Activated gamma-delta T cell (primary cell): Measurements from ENCODE around the gene DHX34.

Source experiments
- DNase-seq: peaks from one replicate; lab custom pipeline; 2025; lab: John Stamatoyannopoulos, UW

Gene DHX34

DNA sequence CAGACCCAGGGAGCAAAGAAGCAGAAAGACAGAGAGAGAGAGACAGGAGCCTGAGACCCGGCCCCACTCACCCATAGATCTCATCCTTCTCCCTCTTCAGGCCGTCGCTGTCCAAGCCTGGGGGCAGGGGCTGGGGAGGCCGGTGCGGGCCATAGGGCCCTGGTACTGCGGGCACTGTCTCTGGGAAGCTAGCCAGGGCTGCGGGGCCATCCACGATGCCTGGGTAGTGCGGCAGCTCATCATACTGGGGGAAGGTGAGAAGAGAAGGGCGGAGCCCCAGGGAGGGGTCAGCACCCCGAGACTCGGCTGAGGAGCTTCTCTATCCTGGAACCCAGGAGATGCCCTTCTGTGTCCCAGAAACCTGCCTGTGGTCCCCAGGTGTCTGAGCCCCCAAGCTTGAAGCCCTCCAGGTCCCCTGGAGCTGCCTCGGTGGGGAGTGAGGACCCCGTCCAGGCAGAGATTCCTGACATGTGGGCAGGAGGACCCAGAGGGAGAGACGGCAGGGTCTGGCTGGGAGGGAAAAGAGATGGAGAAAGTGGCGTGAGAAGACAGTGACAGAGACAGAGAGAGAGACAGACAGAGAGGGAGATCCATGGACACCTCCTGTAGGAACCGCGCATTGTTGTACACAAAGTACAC, 68.1 kb downstream of the DHX34 start:
- no peak for DNase-seq

DNA sequence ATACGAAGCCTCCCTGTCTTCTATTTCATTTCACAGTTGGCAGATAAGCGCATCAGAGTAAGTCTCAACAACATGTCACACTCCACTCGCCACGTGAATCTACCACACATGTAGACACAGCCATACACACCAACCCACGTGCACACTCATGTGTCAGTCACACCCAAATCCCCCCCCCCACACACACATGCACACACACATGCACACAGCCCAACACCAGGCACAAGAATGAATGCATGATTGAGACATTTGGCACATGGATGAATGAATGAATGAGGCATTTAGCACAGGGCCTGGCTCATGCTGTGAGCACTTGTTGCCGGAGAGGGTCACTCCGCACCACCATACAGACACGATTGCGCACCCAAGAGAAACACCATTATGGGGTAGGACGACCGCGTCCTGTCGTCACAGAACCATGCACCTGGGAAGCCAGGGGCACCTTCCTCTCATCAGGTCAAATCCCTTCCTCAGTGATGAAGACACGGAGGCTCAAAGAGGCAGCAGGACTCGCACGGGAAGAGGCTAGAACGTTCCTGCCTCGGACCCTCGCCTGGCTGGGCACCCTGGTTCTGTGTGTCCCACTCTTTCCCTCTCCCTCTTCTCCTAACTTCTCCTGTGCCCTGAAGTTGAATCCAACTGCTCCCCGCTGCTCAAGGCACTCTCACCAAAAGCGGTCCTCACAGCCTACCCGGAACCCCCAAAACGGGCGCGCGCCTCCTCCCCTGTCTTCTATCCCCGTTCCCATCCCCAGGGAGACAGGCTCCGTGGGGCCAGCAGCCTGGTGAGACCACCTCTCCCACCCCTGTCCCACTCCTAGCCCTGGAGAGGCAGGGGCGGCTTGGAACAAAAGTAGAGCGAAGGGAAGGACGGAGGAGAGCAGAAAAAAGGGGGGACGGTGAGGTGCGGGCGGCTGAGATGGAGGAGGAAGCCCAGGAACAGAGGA, 68.9 kb downstream of the DHX34 start:
- DNase-seq: no peak

DNA sequence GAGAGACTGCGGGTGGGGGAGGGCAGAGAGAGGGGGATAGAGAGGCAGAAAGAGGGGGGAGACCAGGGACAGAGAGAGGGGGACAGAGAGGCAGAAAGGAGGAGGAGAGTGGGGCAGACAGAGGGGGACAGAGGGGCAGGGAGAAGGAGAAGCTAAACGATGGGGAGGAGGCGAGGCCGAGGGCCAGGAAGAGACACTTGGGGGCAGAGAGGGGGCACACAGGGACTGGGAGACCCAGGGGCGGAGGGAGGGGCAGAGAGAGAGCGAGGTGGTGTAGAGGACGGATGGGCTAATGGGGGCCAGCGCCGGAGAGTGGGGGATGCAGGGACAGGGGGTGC, 69.5 kb downstream of the DHX34 start:
- no peak for DNase-seq

DNA sequence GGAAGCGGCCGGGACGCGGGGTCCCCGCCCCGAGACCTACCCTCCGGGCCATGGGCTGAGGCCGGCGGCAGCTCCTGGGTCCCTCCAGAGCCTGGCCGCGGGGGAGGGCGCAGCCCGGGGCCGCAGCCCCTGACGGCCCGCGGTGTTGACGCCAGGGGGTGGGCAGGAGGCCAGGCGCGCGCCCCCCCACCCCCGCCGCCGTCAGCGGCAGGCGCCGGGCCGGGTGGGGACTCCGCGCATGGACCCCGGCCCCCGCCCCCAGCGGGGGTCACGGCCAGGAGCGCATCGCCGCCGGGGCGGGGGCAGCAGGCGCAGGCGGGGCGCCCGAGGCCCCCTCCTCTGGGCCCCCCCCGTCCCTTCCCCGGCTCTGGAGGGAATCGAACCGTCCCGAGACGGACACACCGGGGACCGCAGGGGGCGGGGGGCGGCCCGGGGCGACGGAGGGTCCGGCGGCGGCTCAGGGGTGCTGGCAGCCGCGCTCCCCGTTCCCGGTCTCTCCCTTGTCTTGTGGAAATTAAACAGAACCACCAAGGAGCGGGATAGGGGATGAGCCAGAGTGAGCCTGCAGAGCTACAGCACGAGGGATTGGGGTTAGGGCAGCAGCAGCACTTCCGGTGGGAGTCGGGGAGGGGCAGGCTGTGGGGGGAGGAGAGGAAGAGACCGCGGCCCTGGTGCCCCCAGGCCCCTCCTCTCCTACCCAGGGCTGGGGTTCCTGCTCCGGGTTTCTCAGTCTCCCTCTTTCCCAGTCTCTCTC, 70.1 kb downstream of the DHX34 start, which contains the start of gene MEIS3:
TSS of gene MEIS3 (minus strand) at position 498 of the 754 bp plus-strand sequence. CDS start at position 52, 446 bp downstream.
- DNase-seq: no peak

DNA sequence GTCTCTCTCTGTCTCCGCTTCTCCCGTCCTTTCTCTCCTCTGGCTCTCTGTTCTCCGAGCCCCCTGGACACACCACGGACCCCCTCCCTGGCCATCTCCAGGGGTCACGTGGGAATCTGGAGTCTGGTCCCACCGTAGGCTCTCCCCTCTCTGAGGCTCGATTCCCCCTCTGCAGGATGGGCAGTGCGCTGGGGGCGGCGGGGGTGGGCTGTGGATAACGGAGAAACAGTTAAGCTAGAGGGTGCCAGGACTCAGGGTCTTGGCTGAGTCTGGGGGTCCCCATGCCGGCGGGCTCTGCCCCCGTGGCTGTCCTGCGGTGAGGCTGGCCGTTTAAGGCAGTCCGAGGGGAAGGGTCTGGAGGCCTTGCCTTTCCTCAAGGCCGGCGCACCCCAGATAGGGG, 70.7 kb downstream of the DHX34 start:
- DNase-seq: no peak

DNA sequence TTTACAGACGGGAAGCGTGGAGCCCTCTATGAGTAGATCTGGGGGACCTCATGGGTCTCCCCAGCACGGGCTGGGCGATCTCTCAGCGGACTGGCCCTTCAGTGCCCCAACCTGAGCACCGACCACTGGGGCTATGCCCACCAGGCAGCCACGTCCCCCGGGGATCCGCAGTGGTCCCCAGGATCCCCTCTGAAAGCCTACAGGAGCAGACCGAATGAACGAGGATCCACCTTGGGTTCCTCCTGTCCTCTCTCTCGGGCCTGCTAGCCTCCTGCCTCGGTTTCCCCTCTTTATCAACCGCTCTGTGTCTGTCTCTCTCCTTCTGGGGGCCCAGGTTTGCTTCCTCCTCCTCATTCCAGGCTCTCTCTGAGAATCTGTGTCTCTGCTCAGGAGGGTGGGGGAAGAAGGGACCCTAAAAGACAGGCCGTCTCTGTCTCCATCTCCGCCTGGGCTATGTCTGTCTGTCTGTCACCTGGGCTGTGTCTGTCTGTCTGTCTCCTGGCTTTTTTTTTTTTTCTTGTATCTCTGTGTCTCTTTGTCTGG, 72.2 kb downstream of the DHX34 start:
- no peak for DNase-seq

DNA sequence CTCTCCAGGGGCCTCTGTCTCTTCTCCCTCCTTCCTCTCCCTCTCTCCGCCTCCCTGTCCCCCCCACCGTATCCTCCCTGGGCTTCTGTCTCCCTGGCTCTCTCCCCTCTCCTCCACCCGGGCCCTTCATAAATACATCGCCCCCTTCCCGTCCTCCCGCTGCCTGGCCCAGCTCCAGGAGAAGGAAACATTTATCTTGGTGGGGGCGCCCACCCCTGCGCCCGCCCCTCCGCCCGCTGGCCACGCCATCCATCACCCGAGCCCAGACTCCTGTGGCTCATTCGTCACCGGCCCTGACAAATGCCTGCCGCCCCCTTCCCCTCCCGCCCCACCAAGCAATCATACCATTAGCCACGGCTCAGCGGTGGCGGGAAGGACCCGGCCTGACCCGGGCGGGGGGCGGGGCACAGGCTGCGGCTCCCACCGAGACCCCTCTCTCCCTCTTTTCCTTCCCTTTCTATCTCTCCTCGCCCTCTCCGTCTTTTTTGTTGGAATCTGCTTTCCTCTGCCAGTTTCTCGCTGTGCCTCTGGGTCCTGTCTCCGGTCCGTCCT, 72.8 kb downstream of the DHX34 start:
- no peak for DNase-seq

DNA sequence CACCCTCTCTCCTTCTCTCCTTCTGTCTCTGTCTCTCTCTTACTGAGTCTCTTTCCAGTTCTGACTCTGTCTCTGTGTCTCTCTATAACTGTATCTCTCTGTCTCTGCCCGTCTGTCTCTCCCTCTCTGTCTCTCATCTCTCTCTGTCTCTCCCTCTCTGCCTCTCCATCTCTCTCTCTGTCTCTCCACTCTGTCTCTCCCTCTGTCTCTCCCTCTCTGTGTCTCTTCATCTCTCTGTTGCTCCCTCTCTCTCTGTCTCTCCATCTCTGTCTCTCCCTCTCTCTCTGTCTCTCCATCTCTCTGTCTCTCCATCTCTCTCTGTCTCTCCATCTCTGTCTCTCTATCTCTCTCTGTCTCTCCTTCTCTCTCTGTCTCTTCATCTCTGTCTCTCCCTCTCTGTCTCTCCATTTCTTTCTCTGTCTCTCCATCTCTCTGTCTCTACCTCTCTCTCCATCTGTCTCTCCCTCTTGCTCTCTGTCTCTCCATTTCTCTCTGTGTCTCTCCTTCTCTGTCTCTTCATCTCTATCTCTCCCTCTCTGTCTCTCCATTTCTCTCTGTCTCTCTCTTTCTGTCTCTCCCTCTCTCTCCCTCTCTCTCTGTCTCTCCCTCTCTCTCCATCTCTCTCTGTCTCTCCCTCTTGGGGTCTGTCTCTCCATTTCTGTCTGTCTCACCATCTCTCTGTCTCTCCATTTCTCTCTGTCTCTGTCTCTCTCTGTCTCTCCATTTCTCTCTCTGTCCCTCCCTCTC, 73.5 kb downstream of the DHX34 start:
- DNase-seq: no peak

DNA sequence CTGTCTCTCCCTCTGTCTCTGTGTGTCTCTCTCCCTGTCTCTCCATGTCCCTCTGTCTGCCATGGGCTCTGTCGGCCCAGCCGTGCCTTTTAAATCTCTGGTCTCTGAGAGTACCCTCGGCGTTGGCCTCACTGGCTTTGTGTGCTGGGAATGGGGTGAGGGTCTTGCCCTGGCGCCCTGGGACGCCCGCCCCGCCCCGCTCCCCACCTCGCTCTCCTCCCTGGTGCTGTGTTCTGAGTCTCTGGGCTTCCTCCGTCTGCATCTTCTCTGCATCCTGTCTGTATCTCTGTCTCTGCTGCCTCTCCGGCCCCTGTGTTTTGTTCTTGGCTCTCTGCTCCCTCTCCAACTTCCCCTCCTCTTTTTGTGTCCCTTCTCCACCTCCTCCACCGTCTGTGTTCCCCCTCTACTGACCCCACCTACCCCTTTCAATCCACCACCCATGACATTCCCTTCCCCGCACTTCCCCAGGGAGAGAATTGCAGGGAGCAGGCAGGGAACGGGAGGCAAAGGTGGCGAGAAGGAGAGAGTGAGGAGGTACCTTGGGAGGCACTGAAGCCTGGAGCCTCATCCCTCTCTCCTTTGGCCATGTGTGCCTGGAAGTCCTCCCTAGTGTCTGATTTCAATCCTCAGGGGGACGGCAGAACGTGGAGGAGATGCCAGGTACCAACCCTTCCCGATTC, 74.2 kb downstream of the DHX34 start:
- DNase-seq: no peak

DNA sequence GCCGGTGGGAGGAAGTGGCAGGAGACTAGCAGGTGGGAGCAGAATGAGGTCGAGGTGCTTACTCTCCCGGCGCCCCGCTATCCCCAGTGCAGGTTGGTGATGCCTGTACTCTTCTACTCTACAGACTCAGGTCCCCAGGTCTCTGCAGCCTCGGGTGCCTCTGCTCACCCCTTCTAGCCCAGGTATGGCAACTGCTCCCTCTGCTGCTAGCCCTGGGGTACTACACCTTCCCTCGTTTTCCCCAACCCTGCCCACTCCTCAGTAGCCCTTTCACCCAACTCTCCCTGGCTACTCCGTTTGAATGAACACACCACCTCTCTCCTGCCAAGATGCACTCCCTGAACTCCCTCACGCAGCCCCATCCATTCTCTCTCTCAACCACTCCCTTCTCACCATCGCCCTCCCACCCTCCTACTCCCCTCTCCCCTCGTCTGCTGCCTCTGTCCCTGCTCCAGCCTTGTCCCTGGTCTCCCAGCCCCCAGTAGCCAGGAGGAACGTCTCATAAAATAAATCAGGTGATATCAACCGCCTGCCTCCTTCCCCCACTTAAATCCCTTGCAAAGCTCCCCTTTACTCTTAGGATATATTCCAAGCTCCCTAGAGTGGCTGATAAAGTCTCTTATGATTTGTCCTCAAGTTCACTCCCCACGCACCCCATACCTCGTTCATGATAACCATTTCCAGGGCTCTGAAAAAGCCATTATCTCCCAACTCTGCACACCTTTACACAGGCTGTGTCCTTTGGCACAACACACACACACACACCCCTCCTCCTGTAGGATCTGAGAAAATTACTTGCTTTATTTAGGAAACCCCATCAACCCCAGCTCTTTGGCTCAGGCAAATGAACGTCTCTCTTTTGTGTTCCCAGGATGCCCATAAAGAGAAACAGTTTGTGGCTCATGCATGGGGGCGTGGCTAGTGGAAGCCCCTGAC, 78.4 kb downstream of the DHX34 start:
- no peak for DNase-seq

DNA sequence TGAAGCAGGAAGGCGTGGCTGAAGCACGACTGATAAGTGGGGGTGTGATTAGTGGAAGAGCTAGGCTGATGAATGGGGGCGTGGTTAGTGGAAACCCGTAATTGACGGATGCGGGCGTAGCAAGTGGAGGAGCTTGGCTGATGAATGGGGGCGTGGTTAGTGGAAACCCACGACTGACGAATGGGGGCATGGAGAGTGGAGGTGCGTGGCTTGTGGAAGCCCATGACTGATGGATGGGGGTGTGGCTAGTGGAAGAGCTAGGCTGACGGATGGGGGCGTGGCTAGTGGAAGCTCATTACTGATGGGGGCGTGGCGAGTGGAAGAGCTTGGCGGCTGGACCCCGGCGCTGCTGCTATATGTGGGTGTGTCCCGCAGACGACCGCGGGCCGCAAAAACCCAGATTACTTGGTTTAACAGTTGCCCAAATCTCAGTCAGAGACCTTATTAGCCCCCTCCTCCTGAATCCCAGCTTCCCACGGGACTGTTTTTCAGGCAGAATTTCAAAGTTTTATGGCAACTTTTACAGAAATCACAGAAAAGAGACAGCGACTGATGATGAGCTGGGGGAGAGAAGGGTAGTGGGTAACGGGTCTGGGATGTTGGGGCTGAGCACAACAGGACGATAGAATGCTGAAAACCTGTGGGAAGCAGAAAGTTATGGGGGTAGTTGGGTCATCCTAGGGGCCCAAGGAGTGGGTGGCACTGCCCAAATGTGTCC, 79.2 kb downstream of the DHX34 start:
- no peak for DNase-seq

DNA sequence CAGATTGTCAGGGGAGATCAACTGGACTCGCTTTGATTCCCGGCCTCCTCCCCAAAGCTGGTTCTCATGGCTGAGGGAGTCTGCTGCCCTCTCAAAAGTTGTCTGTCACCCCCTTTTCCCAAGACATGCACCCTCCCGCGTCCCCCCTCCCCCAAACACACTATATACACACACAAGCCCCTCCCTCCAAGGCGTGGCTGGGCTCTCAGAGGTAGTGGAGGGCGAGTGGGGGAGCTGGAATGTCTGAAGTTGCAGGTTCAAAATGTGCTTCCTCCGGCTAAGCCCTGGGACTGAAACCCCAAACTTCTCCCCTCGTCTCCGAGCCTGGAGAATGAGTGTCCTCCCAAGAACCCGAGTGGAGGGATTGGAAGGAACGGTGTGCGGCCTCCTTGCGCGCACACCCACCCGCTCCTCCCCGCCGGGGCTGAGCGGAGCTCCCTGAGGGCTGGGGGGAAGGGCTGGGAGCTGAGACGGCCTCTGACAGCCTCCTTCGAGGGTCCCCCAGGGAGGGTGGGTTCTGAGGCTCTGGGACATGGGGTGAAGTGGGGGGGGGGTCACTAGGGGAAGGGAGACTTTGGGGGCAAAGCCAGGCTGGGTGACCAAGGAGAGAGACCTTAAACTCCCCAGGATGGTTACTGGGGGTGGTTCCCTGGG, 80.2 kb downstream of the DHX34 start:
- no peak for DNase-seq

DNA sequence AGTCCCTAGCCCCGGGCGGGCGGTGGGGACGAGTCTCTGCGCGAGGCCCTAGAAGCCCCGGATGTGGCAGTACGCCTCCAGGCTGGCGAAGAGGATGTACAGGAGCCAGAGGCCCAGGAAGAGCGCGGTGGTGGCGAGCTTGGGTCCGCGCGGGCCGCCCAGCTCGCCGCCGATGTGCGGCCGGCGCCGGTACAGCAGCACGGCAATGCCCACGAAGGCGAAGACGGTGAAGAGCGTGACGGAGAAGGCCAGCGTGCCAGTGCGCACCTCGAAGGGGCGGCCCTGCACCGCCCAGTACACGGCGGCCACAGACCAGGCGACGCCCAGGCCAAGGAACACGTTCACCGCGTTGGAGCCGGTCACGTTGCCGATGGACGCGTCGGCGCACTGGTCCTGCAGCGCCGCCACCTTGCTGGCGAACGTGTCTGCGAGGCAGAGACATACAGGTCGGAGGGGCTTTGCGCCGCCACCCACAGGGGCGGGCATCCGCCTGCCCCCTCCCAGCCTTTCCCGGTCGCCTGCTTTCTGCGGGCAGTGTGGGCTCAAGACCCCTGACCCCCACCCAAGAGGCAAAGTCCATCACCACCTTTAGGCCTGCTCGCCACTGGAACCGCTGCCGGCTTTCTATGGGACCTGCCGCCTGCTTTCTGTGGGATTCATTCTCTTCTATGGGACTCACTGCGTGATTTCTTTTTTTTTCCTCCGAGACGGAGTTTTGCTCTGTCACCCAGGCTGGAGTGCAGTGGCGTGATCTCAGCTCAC, 81.1 kb downstream of the DHX34 start:
- no peak for DNase-seq

DNA sequence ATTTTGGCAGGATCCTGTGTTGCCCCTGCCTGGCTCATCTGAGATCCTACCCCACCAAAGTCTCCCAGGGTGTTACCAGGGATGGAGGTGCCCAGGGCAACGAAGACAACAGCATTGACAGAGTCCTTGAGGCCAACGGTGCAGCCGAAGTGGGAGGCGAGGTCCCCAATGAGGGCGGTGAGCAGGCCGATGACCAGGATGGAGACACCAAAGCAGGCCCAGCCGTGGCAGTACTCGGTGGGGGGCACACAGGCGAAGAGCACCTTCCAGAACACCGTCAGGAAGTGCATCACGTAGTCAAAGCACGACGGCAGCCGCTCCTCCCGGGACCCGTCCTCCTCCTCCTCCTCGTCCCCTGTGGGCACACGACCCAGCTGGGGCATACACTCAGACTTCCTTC, 83.0 kb downstream of the DHX34 start:
- DNase-seq: no peak
